Measurements from ENCODE around the gene PLSCR5. TPM values are rescaled to one million over a fixed set of nuclear protein-coding genes. Genes with fewer than 3 reads are reported as not detected.

Gene PLSCR5, protein sequence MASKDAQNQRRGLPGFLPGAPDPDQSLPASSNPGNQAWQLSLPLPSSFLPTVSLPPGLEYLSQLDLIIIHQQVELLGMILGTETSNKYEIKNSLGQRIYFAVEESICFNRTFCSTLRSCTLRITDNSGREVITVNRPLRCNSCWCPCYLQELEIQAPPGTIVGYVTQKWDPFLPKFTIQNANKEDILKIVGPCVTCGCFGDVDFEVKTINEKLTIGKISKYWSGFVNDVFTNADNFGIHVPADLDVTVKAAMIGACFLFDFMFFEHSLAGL
- not detected in 2 replicates for total RNA-seq

GRCh38 chr3:146605106-146605505, at the start of gene PLSCR5:
Gene PLSCR5 (minus strand): TSS chr3:146605346. CDS start chr3:146605212, 134 bp downstream.
- intact Hi-C loops (cut with micrococcal nuclease), result no loop called here

DNA sequence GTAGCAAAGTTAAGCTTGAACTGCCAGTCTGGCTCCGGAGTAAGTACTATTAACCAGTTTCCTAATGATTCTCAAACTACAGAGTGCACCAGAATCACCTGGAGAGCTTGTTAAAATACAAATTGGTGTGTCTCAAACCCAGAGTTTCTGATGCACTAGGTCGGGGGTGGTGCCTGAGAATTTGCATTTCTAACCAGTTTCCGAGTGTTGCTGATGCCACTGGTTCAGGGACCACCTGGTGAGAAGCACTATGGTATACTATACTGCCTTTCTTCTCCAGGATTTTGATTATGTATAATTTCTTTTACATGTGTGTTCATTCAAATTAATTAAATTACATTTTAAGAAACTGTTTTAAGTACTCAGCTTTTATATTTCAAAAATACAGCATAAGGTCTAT, 48.8 kb upstream of the PLSCR5 start:
- intact Hi-C loops (cut with micrococcal nuclease), result no loop called here

DNA sequence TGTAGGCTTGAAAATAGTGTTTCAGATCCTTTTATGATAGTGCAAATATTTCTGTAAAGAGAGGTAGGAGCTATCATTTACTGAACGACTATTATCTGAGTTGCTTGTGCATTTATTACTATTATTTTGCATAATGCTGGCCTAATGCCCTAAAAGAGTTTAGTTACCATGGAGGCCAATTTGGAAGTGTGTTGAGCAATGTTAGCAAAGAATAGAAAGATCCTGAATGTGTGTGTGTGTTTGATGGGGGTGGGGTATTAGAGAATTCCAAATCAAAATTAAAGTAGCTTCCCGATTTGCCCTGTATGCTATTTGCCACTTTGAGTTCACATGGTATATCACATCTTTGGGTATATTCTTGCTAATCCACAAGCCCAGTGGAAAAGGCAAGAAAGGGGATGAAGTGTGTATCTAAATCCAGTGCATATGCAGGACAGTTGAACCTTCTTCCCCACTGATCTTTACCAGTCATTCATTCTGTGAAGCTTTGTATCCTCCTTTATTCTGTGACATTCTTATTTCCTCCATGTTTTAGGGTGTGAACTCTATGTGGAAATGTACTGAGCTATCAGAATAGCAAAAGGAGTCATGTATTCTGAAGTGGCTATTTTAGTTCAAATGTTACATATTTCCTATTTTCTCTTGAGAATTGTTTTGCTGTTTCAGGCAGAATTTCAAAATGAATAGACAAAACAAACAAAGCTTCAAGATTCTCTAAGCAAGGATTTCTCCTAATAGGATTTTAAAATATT, 45.7 kb upstream of the PLSCR5 start:
- intact Hi-C loops (cut with micrococcal nuclease), result no loop called here

DNA sequence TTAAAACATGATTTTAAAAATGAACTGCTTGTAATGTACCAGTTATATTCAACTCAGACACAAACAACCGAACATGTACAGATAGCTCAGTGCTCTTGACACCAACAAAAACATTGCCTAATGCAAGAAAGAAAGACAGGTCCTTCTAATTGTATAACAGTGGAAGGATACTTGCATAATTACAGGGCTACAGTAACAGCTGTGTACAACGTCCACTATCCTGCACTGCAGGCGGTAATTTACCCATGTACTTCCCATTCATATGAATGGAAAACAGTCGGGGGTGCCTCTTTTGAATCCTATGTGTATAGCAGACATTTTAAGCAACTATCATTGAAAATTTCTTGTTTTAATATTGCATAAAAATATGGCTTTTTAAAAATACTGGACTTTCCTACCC, 41.1 kb upstream of the PLSCR5 start:
- intact Hi-C loops (cut with micrococcal nuclease), result no loop called here

DNA sequence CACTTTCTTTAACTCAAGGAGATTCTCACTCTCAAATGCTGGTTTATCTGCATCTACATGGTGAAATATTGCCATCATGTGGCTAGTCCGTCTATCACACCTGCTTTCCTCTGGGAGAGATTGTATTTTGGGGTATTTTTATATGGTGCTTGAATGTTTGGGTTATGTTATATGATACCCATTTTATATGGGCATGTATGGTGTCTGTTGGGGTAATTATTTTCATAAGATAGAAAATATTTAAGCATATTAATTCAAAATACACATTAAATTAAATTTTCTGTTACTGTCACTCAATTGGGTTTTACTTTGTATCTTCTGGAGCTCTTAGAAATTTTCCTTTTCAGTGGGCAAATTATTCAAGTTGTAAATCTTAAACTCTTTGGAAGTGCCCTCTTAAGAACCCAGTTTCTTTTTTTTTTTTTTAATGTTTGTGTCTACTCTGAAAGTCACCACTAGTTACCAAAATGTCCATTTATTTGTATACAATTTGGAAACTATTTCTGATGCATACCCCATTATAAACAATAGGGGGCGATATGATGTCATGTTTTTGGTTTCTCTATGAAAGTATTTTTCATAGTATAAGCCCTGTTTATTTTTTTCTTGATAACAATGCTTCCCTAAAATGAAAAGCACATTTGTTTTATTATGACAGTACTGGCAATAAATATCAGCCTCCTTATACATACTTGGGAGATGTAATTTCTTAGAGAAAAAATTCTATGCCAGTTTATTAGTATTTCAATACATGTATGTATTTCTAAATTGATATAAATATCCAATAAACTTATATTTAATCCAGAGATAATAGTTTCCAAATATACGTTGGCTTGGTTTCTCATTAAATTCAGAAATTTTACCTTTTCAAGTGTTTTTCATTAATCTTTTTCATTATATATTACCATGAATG, 36.1 kb upstream of the PLSCR5 start:
- intact Hi-C loops (cut with micrococcal nuclease), result loop anchor here (1.0 to 2.0 kb wide), 5 partner anchors 51 to 576 kb away; no protein-coding TSS in a partner anchor

DNA sequence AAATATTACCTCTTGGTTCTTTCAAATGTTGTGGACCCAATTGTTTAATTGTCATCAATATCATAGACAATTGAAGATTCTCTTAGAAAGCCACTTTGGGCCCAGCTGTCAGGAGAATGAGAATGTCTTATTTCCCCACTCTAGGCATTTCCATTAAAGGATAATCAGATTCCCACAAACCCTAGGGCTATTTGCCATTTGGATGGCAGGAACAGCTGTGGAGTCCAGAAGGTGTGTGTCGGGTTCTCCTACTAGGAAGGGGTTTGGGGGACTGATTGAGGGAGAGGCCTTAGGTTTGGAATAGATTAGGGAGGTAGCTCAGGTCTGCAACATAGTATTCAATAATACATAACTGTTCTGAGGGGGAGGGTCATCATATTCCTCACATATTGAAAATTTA, 35.2 kb upstream of the PLSCR5 start:
- intact Hi-C loops (cut with micrococcal nuclease), result loop anchor here (1.0 to 2.0 kb wide), 3 partner anchors 421 to 575 kb away; no protein-coding TSS in a partner anchor

DNA sequence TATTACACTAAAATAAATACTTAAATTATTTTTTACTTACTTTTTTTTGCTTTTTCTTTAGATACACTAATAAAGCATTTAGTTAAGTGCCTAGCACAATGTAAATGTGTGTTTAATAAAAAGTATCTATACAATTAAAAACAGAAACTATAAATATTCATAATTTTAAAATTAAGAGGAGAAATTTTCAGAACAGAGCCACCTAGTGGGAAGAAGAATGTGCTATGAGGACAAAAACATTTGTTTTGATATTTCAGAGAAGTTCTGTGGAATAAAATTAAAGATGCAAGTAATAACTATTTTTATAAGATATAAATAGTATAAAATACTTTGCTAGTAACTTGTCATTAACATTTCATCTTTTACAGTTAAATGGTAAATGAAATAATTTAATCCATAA, 33.6 kb upstream of the PLSCR5 start:
- intact Hi-C loops (cut with micrococcal nuclease), result no loop called here

DNA sequence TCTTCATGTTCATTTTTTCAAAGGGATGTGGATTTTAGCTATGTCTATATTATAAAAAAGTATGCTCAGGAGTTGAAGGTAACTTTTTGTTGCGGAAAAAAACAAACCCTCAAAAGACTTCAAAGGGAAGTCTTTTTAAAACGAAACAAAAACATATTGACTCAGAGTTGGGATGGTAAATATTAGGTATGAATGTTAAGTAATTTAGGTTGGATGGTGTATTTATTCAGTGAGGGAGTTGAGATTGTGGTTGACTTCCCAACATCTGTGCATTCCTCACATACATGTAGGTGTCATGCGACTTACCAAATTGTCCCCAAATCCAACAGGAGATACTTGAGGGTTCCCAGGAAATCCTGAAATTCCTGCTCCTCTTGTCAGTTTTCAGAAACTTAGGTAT, 32.7 kb upstream of the PLSCR5 start:
- intact Hi-C loops (cut with micrococcal nuclease), result no loop called here

- intact Hi-C loops (cut with micrococcal nuclease), result no loop called here
Observed at GRCh38 chr3:146636881-146637280, 31.7 kb upstream of the PLSCR5 start.

GRCh38 chr3:146634346-146634745, 29.2 kb upstream of the PLSCR5 start:
- intact Hi-C loops (cut with micrococcal nuclease), result no loop called here

GRCh38 chr3:146628671-146629070, 23.5 kb upstream of the PLSCR5 start:
- intact Hi-C loops (cut with micrococcal nuclease), result no loop called here

- intact Hi-C loops (cut with micrococcal nuclease), result no loop called here
Observed at GRCh38 chr3:146626403-146627122, 21.4 kb upstream of the PLSCR5 start.

DNA sequence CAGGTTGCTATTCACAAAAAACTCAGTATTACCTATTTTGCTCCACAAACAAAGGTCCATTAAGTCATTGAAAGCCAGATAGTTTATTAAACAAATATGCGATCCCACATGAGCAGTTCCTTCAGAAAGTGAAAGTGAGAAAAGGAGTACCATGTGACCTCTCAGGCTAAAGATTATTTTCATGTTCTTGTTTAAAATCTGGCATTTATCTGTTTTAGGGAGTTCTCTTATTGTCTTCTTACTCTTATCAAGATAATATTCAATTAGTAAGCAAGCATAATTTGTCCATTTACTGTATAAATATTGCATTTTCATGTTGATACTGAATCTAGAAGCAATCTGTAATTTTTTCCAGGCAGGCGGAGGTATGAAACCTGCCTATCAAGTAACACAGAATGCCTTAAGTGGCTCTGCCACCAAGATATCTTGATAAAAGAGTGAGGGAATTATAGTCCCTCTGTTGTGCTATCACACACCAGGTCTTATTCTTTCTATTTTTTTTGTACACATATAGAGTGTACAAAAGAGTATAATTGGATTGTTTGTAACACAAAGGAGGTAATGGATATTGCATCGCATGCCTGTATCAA, 20.1 kb upstream of the PLSCR5 start:
- intact Hi-C loops (cut with micrococcal nuclease), result no loop called here

DNA sequence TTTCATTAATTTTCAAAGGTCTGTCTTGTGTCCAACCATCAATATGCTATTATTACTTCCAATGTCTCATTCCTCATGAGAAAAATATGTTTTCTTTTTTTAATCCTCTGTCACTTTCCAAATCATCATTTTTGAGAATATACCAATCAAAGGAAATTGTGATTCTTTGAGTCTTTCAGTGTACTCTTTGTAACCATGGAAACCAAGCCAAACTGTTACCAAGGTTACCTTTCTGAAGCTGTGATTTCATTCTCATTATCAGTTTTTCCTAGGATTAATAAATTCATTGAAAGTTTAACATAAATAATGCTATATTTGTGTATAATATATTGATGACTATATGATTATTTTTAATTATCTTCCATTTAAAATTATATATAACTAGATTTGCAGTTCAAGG, 16.6 kb upstream of the PLSCR5 start:
- intact Hi-C loops (cut with micrococcal nuclease), result no loop called here

- intact Hi-C loops (cut with micrococcal nuclease), result no loop called here
Observed at GRCh38 chr3:146612015-146612414, 6.9 kb upstream of the PLSCR5 start.

DNA sequence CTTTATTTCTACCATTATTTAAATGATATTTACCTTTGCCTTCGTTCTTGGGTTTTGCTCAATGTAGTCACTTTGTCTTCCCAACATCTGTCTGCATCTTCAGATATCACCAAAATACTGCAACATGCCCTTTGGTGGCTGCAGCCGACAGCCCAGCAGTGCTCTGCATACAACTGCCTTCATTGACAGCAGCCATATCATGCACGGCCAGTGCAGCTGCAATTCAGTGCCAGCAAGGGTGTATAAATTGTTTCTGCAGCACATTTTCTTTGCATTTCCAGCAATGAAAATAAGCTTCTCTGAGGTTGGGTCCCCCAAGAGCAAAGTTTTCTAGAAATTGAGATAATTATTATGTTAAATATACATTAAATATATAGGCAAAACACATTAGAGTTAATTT, 6.0 kb upstream of the PLSCR5 start:
- intact Hi-C loops (cut with micrococcal nuclease), result no loop called here

GRCh38 chr3:146598535-146598934, 6.6 kb downstream of the PLSCR5 start:
- intact Hi-C loops (cut with micrococcal nuclease), result loop anchor here (5.0 kb wide), 1 partner anchor 381 kb away; no protein-coding TSS in a partner anchor

DNA sequence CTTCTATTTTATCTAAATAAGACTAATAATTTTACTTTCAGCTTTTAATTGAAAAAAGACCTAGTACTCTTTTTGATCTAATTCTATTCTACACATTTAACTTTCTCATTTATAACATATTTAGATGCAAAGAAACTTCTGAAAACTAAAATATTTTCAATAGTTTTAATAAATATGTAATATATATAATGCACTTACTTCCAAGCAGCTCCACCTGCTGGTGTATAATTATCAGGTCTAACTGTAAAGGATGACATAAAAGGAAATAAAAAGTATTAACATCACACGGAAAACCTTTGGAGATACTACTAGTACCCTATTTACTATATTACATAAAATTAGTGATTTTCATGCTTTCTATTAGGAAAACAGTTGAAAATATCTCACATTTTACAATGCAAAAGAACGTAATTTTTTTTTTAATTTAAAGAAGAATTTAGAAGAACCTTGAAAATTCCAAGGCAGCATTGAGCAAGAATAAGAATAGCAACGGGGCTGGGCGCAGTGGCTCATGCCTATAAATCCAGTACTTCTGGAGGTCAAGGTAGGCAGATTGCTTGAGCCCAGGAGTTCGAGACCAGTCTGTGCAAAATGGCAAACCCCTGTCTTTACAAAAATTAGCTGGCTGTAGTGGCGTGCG, 10.2 kb downstream of the PLSCR5 start:
- intact Hi-C loops (cut with micrococcal nuclease), result loop anchor here (5.0 kb wide), 2 partner anchors 378 to 528 kb away; no protein-coding TSS in a partner anchor

DNA sequence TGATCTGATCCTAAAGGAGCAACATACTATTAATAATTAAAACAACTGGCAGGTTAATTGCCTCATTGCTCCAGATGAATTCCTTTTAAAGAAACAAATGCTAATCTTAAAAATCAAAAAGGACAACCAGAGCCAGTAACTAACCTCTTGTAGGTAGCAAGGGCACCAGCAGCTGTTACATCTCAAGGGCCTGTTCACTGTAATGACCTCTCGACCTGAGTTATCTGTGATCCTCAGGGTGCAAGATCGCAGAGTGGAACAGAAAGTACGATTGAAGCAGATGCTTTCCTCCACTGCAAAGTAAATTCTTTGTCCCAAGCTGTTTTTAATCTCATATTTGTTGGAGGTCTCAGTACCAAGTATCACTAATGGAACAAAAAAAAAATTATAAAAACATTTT, 11.4 kb downstream of the PLSCR5 start:
- intact Hi-C loops (cut with micrococcal nuclease), result loop anchor here (5.0 kb wide), 1 partner anchor 526 kb away; no protein-coding TSS in a partner anchor

GRCh38 chr3:146590521-146590920, 14.6 kb downstream of the PLSCR5 start:
- intact Hi-C loops (cut with micrococcal nuclease), result loop anchor here (1.0 to 5.0 kb wide), 2 partner anchors 51 to 523 kb away; no protein-coding TSS in a partner anchor

Measured in T-helper 2 cell treated with Interferon-gamma antibody and Interleukin-4, amounts not matched to agents 100 ng/mL and 5 ng/mL, for 36 hours (primary cell).